ENCODE measurements around the gene SSC5D.

SSC5D gene

DNA sequence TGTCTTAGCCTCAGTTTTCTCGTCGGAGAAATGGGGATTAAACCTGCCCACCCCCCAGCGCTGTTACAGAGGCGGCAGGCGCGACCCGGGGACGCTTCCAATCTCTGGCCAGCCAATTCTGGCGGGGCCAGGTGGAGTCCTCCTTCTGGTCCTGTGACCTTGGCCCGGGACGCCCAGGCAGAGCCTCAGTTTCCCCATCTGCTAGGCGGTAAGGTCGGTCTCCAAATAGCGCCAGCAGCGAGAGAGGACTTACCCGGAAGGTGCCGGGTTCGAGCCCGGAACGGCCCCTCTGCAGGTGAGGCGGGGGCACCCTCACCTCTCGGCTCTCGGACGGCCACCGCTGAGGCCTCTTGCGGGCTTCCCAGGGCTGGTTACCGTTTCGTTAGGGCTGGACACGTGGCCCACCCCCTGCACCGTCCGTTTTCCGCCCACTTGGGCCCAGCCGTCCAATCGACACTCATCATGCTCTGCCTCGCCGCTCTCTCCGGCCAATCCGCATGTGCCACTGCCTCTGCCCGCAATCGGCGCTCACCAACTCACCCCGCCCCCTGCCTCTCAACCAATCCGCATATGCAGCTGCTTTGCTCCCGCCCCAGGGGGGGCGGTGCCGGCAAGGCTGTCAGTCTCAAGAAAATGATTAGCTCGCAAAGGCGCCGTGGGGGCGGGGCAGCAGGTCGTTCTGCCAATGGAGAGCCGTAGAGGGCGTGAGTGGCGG lies 26.8 kb upstream of the SSC5D start, which contains the start of gene ISOC2:
TSS of gene ISOC2 (minus strand) at position 384 of the 715 bp plus-strand sequence. CDS start 5,156 bp downstream, outside the sequence.
- no peaks in the 10 kb centered on the region for H3K36me3 ChIP-seq (ENCODE audit: control insufficient read depth in 2 of 2, insufficient read depth in 1 of 2, low read length in 2 of 2)
- H3K4me3 ChIP-seq (ENCODE audit: low read depth, low read length) = peak within 1 kb of the TSS; percentile 85
- peak within 1 kb of the TSS; percentile 56; the same call in 1 of the 2 replicates for H3K27ac ChIP-seq (ENCODE audit: extremely low read depth, low read depth, low read length)
- no peaks in the 10 kb centered on the region for H3K9me3 ChIP-seq (ENCODE audit: control insufficient read depth, insufficient read depth, low read depth, low read length)
- POLR2A ChIA-PET = interaction anchor here (0.5 to 1.7 kb wide), 38 partner anchors 8 to 1260 kb away, joined by 3 to 34 read pairs (median 4); partner anchors contain the start of genes BRSK1, FIZ1, HSPBP1 and KMT5C
- peaks cover 12% of the 10 kb centered on the region for H3K4me1 ChIP-seq (ENCODE audit: control insufficient read depth, insufficient read depth, low read length)
- CTCF ChIA-PET = interaction anchor here (0.5 to 1.6 kb wide), 7 partner anchors 15 to 185 kb away, joined by 3 to 12 read pairs (median 4); partner anchors contain the start of gene ZNF865
- TF ChIP-seq, protein P1, sequence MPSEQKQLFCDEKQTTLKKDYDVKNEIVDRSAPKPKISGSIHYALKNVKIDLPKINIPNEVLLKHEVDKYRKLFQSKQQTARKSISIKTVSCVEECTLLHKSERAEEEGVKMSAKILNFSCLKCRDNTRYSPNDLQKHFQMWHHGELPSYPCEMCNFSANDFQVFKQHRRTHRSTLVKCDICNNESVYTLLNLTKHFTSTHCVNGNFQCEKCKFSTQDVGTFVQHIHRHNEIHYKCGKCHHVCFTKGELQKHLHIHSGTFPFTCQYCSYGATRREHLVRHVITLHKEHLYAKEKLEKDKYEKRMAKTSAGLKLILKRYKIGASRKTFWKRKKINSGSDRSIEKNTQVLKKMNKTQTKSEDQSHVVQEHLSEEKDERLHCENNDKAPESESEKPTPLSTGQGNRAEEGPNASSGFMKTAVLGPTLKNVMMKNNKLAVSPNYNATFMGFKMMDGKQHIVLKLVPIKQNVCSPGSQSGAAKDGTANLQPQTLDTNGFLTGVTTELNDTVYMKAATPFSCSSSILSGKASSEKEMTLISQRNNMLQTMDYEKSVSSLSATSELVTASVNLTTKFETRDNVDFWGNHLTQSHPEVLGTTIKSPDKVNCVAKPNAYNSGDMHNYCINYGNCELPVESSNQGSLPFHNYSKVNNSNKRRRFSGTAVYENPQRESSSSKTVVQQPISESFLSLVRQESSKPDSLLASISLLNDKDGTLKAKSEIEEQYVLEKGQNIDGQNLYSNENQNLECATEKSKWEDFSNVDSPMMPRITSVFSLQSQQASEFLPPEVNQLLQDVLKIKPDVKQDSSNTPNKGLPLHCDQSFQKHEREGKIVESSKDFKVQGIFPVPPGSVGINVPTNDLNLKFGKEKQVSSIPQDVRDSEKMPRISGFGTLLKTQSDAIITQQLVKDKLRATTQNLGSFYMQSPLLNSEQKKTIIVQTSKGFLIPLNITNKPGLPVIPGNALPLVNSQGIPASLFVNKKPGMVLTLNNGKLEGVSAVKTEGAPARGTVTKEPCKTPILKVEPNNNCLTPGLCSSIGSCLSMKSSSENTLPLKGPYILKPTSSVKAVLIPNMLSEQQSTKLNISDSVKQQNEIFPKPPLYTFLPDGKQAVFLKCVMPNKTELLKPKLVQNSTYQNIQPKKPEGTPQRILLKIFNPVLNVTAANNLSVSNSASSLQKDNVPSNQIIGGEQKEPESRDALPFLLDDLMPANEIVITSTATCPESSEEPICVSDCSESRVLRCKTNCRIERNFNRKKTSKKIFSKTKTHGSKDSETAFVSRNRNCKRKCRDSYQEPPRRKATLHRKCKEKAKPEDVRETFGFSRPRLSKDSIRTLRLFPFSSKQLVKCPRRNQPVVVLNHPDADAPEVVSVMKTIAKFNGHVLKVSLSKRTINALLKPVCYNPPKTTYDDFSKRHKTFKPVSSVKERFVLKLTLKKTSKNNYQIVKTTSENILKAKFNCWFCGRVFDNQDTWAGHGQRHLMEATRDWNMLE (tag by site-specific recombination; conservative IDR thresholded peaks at IDR 0.05; ENCODE audit: low read depth) = no peak
- TF ChIP-seq KLF10 (tag by site-specific recombination; IDR thresholded peaks at IDR 0.05) = peak; percentile 79
- no peak for TF ChIP-seq ZNF211 (tag by site-specific recombination; IDR thresholded peaks at IDR 0.05; ENCODE audit: low read depth)
- TF ChIP-seq, protein P2, sequence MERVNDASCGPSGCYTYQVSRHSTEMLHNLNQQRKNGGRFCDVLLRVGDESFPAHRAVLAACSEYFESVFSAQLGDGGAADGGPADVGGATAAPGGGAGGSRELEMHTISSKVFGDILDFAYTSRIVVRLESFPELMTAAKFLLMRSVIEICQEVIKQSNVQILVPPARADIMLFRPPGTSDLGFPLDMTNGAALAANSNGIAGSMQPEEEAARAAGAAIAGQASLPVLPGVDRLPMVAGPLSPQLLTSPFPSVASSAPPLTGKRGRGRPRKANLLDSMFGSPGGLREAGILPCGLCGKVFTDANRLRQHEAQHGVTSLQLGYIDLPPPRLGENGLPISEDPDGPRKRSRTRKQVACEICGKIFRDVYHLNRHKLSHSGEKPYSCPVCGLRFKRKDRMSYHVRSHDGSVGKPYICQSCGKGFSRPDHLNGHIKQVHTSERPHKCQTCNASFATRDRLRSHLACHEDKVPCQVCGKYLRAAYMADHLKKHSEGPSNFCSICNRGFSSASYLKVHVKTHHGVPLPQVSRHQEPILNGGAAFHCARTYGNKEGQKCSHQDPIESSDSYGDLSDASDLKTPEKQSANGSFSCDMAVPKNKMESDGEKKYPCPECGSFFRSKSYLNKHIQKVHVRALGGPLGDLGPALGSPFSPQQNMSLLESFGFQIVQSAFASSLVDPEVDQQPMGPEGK (tag by site-specific recombination; IDR thresholded peaks at IDR 0.05) = 0 out of 2 replicates have a peak, but pooled peaks have one; percentile 20
- peak; percentile 54 for TF ChIP-seq KLF9 (tag by site-specific recombination; IDR thresholded peaks at IDR 0.05; ENCODE audit: low read depth)
- TF ChIP-seq SCRT2 (tag by site-specific recombination; IDR thresholded peaks at IDR 0.05) = no peak
- peak; percentile 53; the same call in 1 of the 2 replicates for TF ChIP-seq ZNF501 (tag by site-specific recombination; IDR thresholded peaks at IDR 0.05)
- peak; percentile 27; the same call in 1 of the 2 replicates for TF ChIP-seq ZNF664 (tag by site-specific recombination; IDR thresholded peaks at IDR 0.05)
- no peak for TF ChIP-seq MYNN (tag by site-specific recombination; IDR thresholded peaks at IDR 0.05; ENCODE audit: borderline replicate concordance)
- TF ChIP-seq OVOL3 (tag by site-specific recombination; IDR thresholded peaks at IDR 0.05) = peak; percentile 50; the same call in 1 of the 2 replicates
- TF ChIP-seq ZBTB17 (tag by site-specific recombination; IDR thresholded peaks at IDR 0.05) = peak; percentile 99
- 0 out of 2 replicates have a peak, but pooled peaks have one; percentile 52 for TF ChIP-seq ZNF610 (tag by site-specific recombination; IDR thresholded peaks at IDR 0.05; ENCODE audit: borderline replicate concordance)
- TF ChIP-seq, protein P3, sequence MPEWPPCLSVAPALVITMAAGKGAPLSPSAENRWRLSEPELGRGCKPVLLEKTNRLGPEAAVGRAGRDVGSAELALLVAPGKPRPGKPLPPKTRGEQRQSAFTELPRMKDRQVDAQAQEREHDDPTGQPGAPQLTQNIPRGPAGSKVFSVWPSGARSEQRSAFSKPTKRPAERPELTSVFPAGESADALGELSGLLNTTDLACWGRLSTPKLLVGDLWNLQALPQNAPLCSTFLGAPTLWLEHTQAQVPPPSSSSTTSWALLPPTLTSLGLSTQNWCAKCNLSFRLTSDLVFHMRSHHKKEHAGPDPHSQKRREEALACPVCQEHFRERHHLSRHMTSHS (tag by site-specific recombination; IDR thresholded peaks at IDR 0.05) = no peak
- TF ChIP-seq, protein P4, sequence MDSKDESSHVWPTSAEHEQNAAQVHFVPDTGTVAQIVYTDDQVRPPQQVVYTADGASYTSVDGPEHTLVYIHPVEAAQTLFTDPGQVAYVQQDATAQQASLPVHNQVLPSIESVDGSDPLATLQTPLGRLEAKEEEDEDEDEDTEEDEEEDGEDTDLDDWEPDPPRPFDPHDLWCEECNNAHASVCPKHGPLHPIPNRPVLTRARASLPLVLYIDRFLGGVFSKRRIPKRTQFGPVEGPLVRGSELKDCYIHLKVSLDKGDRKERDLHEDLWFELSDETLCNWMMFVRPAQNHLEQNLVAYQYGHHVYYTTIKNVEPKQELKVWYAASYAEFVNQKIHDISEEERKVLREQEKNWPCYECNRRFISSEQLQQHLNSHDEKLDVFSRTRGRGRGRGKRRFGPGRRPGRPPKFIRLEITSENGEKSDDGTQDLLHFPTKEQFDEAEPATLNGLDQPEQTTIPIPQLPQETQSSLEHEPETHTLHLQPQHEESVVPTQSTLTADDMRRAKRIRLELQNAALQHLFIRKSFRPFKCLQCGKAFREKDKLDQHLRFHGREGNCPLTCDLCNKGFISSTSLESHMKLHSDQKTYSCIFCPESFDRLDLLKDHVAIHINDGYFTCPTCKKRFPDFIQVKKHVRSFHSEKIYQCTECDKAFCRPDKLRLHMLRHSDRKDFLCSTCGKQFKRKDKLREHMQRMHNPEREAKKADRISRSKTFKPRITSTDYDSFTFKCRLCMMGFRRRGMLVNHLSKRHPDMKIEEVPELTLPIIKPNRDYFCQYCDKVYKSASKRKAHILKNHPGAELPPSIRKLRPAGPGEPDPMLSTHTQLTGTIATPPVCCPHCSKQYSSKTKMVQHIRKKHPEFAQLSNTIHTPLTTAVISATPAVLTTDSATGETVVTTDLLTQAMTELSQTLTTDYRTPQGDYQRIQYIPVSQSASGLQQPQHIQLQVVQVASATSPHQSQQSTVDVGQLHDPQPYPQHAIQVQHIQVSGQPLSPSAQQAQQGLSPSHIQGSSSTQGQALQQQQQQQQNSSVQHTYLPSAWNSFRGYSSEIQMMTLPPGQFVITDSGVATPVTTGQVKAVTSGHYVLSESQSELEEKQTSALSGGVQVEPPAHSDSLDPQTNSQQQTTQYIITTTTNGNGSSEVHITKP (tag by site-specific recombination; IDR thresholded peaks at IDR 0.05) = peak; percentile 29; the same call in 1 of the 2 replicates
- no peak for TF ChIP-seq ZNF311 (tag by site-specific recombination; IDR thresholded peaks at IDR 0.05; ENCODE audit: borderline replicate concordance)
- peak; percentile 99 for TF ChIP-seq SP3 (tag by site-specific recombination; IDR thresholded peaks at IDR 0.05)
- TF ChIP-seq ZNF837 (tag by site-specific recombination; IDR thresholded peaks at IDR 0.05) = no peak
- peak; percentile 69 for TF ChIP-seq ZXDB (tag by site-specific recombination; IDR thresholded peaks at IDR 0.05)
- peak; percentile 87 for TF ChIP-seq ZFHX2 (tag by site-specific recombination; conservative IDR thresholded peaks at IDR 0.05)
- TF ChIP-seq GLIS1 (tag by site-specific recombination; IDR thresholded peaks at IDR 0.05) = peak; percentile 98
- peak; percentile 66; the same call in 1 of the 2 replicates for TF ChIP-seq ZNF2 (tag by site-specific recombination; IDR thresholded peaks at IDR 0.05)
- TF ChIP-seq ZNF621 (tag by site-specific recombination; IDR thresholded peaks at IDR 0.05) = peak; percentile 89
- TF ChIP-seq MZF1 (tag by site-specific recombination; IDR thresholded peaks at IDR 0.05; ENCODE audit: borderline replicate concordance) = no peak
- TF ChIP-seq ZNF335 (tag by site-specific recombination; conservative IDR thresholded peaks at IDR 0.05) = peak; percentile 81
- TF ChIP-seq ZNF768 (tag by site-specific recombination; IDR thresholded peaks at IDR 0.05) = peak; percentile 83; the same call in 1 of the 2 replicates
- TF ChIP-seq EGR2 (tag by site-specific recombination; IDR thresholded peaks at IDR 0.05; ENCODE audit: low read depth) = peak; percentile 82
